Raji (cell line): Measurements from ENCODE around the gene SAMSN1.

Experiments
- POLR2A ChIP-seq: IDR thresholded peaks from 2 replicates; pipeline ENCODE4 v1.6.1; 2011; ENCODE audit warnings: low read depth, low read length, control low read depth; ENCODE audit not compliant: insufficient read depth

Gene SAMSN1

GRCh38 chr21:14452031-14452726 lies 93.9 kb downstream of the SAMSN1 start:
- TF ChIP-seq POLR2A: no peak

GRCh38 chr21:14451546-14451945 lies 94.6 kb downstream of the SAMSN1 start:
- no peak for TF ChIP-seq POLR2A

GRCh38 chr21:14448784-14449183 lies 97.3 kb downstream of the SAMSN1 start:
- TF ChIP-seq POLR2A: no peak

- no peak for TF ChIP-seq POLR2A
Measured at GRCh38 chr21:14438211-14438610, 107.9 kb downstream of the SAMSN1 start.

GRCh38 chr21:14435423-14435822 lies 110.7 kb downstream of the SAMSN1 start:
- TF ChIP-seq POLR2A: no peak
